Upper lobe of left lung (tissue), 4 donors: Measurements from ENCODE around the gene WDPCP.

Experiments
- CTCF ChIP-seq, 6 experiments: fragments of 450-650 bp in 4 of 6; fragments of 200-600 bp in 2 of 6; sonication (generic) in 2 of 6; IDR thresholded peaks; one replicate each; pipeline ENCODE4 v1.5.1; 2016 to 2019; ENCODE audit warnings: antibody characterized with exemption in 6 of 6
- POLR2AphosphoS5 ChIP-seq, 2 donors: sonication (generic); formaldehyde crosslinking; IDR thresholded peaks; one replicate each; pipeline ENCODE4 v1.5.1; 2017; ENCODE audit warnings: antibody characterized with exemption in 2 of 2

GRCh38 chr2:63596401-63596883 is 8.2 kb upstream of the WDPCP start:
- no peak for TF ChIP-seq POLR2AphosphoS5 (IDR thresholded peaks at IDR 0.05)
- no peak for TF ChIP-seq CTCF (IDR thresholded peaks at IDR 0.05)
